GM21390 (cell line): ENCODE results near the gene PKP2.

Experiments used
- ATAC-seq: cut with Tn5 transposase; IDR thresholded peaks from one replicate; pipeline ENCODE4 v1.9.1; 2021; ENCODE audit not compliant: unreplicated experiment

PKP2 gene

DNA sequence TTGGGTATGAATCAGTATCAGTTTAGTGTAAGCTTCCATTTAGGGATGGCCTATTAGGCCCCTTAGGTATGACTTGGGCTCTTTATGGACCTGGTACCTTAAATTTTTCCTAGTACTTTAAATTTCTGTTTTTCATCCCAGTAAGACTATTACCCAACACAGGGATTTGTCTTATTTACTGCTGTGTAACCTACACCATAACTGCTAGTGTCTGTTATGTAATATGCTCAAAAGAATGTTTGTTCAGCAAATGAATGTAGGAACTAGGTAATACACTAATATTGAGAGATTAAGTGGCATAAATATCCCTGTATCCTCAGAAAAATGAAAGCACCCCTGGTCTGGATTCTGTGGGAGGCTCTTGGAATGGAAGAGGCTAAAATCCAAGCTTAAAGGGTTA lies 77.2 kb downstream of the PKP2 start:
- ATAC-seq: no peak

DNA sequence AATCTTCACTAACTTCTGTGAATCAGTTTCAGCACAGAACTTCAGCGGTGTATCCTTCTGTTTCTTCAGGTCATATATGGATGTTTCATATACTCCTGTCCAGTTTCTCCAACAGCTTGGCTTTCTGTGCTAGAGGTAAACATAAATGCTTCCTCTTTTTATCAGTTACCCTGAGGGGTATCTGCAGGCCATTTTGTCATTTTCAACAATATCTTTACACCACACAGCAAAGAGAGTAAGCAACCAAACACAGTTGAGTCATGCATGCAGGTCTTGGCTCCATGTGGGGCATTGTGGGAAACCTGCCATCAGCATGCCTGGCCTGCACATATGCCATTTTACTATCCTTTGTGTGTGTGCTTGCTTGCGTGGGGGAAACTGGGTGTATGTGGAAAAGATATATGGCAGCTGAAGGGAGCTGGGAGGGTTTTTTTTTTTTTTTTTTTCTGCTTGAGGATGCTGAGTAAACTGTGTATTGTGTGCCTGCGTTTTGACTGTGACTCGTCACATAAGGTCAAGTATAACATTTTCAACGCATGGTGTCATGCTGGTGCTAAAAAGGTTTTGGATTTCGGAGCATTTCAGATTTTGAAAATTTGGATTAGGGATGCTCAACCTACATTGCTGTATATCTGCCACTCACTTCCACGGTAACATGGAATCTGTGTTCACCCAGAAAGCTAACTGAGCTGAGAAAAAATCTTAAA lies 84.7 kb downstream of the PKP2 start:
- ATAC-seq: no peak

DNA sequence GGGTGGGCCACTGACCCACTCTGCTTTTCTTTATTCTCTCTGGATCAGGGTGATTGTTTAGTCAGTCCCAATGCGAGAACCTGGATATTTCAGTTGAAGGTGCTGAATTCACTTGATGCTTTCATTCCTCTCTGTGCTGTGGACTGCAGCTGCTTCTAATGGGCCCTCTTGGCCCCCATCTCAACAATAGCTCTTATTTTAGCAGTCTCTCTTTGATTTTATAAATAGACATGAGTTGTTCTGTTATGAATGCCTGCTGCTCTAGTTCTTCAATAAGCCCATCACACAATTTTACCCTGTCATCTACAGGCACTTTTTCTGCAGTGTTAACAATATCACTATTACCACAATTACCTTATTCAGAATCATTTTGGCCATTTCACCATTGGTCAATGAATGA lies 86.7 kb downstream of the PKP2 start:
- ATAC-seq: no peak

DNA sequence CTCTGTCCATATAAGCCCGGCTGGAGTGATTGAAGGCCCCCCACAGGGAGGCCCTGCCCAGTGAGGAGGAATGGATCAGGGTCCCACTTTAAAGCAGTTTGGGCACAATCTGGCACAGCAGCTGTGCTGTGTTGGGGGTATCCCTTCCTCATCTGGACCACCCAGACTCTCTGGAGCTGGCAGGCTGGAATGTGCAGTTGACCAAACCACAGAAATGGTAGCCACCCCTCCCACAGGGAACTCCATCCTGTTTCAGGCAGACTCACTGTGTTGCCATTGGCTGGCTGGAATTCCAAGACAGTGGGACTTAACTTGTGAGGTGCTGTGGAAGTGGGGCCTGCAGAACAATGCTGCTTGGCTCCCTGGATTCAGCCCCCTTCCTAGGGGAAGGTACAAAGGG lies 87.4 kb downstream of the PKP2 start:
- ATAC-seq: no peak

DNA sequence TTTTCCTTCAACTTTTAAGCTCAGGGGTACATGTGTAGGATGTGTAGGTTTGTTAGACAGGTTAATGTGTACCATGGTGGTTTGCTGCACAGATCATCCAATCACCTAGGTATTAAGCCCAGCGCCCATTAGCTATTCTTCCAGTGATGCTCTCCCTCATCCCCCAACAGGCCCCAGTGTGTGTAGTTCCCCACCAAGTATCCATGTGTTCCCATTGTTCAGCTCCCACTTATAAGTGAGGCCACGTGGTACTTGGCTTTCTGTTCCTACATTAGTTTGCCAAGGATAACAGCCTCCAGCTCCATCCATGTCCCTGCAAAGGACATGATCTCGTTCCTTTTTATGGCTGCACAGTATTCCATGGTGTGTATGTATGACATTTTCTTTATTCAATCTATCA lies 92.3 kb downstream of the PKP2 start:
- no peak for ATAC-seq

DNA sequence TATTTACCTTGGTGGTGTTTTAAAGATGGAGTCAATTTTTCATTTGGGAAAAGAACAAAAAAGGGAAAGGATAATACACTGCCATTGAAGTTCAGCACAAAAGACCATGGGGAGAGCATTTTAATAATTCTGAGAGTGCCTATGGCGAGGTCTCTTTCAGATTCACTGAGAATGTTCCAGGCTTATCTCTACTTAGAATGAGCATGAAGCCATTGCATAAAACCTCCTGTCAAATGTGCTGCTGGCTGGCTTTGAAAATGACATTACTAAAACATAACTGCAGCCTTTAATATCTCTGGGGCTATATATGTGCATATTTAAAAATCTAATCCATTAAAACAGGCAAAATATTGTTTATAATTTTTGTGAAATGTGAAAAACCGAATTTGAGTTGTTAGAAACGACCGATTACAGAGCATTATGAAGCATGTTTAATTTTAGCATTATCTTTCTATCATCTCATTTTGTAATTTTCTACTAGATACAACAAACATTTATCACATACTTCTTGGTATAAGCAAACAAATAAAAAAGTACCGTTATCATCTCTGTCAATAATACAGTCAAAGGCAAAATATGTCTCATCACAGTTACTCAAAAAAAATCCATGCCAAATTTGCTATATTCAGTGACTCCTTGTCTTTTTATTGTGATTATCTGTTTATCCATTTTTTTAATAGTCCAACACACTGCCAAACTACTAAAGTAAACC lies 95.2 kb downstream of the PKP2 start:
- no peak for ATAC-seq

DNA sequence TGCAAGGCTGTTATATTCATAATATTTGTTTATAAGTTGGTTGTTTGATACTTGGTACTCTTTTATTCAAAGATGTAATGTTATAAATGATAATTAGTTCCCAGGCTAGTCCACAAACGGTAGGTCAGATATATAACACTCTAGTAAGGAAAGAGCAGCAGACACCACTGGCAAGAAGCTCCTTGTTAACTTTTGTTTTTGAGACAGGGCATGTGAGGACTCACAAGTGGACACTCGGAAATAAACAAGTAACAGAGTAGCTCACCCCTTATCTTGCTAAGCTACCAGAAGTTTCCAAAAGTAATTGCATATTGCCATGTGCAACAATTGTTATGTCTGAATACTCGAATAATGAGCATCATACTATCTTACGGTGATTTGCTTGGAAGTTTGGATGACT lies 102.3 kb downstream of the PKP2 start:
- no peak for ATAC-seq

DNA sequence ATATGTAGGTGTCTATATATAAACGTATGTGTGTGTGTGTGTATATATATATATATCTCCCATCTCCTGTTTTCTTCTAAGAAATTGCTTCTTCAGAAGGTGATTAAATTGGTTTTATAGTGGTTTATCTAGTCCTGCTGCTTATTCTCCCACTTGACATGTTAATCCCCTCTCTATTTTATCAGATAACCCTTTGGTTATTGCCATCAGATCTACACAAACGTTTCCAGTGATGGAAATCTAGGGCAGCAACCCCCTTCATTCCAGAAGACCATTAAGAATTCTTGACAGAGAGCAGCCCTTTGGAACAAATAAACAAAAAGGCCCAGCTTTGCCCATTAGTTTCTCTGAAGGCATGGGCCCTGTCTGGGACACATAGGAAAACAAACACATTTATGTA lies 106.7 kb downstream of the PKP2 start:
- ATAC-seq: no peak

DNA sequence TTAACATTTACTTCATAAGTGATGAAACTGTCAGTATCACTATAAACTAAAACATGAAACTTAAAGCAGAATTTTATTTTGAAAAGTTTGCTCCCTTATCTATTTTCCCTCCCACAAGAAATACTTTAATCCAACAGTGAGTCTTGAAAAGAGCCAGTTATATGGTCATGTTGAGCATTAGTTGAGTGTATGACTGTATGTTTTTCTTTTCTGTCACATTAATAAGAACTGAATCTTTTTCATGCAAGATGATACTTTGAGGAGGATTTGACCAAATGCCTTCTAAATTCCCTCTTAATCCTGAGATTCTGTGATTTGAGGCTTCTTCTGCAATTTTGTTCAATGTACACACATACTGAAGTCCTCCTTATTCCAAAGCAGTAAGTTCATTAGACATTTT lies 107.1 kb downstream of the PKP2 start:
- no peak for ATAC-seq

DNA sequence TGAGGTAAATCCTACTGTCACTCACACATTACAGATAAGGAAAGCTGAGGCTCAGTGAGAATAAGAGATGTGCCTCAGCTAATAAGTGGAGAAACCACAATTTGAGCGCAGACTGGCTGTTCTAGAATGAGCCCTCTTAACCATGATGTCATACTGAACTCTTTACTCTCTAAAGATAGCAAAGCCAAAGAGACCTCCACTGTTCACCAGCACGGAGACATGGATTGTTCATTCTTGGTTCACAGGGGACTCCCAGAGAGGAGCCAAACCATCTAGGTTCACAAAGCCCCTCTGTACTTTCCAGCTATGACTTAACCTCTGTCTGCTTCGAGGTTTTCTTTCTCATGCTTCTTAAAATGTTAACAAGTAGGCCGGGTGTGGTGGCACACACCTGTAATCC lies 108.2 kb downstream of the PKP2 start:
- no peak for ATAC-seq

DNA sequence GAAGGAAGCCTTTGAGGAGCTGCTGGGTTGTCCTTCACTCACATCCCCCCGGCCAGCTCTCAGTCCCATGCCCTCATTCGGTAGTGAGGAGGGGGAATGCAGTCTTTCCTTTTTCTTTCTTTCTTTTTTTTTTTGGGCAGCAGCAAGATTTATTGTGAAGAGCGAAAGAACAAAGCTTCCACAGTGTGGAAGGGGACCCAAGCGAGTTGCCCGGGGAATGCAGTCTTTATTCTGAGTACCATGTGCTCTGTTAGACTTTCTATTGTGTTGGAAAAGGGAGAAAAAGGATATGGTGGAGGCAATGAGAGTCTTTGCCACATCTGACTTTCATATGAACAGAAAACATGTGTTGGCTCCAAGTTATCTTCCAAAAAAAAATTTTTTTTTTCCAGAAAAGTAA lies 111.0 kb downstream of the PKP2 start:
- no peak for ATAC-seq

DNA sequence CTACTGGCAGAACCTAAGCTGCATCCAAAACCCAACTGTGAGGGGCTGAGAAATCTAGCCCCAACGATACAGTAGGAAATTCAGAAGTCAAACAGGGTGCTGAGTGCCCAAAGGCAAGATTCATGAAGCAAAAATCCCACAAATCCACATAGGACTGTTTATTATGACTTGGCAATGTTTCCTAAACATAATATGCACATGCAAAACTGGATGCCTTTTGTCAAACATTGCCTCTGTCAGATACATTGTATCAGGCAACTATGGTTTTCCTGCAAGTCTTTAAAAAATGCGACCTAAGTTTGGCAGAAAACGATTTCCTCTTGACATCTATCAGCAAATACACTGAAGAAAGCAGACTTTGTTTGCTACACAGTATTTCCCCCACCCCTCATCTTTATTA lies 113.5 kb downstream of the PKP2 start:
- no peak for ATAC-seq

DNA sequence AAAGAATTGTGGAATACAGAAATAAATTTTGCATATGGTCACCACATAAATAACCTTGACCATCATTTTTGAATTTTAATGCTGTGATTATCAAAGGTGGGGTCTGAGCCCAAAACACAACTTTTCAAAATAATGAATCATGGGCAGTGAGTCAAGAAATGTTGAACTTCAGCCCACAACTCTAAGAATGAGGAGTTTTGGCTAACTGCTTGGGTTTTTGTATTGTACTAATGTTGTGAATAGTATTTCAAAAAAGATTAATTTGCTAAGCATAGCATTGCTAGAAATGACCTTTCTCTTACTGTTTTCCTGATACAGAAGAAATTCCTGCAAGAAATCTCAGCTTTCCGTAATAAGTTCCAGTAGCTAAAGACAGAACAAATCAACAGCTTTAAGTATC lies 116.5 kb downstream of the PKP2 start:
- no peak for ATAC-seq

DNA sequence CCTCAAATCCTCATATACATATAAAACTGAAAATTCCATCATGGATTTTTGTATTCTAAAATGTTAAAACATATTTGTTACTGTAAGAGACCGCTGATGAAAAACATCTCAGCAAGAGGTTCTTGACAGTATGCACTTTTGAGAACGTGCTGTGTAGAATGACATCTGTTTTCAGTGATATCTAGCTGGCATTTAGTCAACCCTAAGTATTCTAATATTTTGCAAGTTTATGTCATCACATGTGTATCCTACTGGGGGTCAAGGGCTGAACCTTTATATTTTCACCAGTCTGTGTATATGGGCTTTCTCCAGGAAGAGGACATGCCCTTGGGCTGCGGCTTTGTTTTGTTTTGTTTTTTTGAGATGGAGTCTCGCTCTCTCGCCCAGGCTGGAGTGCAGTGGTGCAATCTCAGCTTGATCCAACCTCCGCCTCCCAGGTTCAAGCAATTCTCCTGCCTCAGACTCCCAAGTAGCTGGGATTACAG lies 118.8 kb downstream of the PKP2 start:
- no peak for ATAC-seq

DNA sequence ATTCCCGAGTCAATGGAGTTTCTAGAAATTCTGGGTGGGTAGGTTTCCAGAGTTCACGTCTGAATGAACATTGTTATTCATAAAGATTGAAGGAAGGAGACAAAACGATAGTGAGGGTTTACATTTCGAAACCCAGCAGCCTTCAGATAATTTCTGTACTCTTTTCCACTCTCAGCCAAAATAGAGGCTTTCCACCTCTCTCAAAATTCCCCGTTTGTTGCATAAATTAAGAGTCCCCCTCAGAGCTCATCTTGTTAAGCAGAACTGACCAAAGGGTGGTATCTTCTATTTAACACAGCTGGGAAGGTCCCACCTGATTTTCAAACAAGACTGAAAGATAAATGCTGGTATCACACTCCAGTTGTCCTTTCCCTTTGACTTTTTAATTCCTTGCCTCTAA lies 119.4 kb downstream of the PKP2 start:
- no peak for ATAC-seq

DNA sequence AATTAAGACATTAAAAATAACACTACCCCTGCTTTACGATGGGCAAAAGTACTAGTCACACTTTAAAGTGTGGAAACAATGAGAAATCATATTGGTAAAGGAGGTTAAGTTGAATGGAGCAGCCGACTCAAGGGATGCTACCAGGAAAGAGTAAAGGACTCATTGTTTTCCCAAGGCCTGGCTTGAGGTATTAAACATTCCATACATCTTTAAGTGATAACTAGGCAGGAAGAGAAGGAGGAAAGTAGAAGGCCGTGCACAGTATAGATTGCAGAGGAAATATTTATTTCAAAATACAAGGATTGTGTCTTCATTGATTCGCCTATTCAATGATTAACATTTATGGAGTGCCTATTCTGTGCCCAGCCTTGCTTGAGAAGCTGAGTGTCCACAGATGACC lies 120.3 kb downstream of the PKP2 start:
- ATAC-seq: no peak

DNA sequence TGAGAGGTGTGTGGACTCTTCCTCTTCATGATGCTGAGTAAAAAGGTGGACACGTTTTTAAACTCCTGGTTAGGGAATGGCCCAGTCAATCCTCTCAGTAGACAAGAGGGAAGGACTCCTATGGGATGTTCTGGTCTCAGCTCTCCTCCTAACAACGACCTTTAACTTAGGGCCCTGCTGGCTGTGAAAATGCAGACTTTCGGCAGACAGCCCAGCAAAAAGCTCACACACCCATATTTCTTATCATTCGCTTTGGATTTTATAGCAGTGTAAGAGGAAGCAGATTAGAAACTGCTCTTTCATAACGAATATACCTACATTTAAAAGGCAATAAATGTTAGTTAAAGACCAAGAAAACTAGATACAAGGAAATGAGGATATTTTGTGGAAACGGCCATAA lies 122.9 kb downstream of the PKP2 start:
- ATAC-seq: no peak

DNA sequence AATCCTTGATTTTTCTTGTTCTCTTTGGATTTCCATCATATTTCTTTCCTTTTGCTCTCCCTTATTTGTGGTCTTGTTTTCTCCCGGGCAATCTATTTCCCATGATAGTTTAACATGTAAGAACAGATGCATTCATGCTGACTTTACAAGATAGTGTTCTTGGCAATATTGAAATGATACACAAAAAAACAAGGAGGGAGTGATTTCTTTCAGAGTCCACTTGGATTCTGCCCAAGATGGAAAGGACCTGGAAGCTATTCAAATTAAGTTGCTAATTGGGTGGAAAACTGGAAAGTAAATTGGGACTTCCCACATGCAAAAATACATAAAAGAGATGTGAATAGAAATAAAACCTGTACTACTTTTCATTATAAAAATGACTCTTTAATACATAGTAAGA lies 126.4 kb downstream of the PKP2 start:
- no peak for ATAC-seq

DNA sequence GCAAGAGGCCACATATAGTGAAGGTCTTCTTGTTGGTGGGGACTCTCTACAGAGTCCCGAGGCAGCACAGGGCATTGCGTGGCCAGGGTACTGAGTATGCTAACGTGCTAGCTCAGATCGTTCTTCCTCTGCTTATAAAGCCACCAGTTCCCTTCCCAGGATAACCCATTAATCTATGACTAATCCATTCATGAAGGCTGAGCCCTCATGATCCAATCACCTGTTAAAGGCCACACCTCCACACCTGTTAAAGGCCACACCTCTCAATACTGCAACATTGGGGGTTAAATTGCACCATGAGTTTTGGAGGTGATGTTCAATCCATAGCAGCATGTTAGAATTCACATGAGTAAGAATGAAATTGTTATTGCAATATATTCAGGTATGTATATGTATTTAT lies 128.1 kb downstream of the PKP2 start:
- ATAC-seq: no peak

DNA sequence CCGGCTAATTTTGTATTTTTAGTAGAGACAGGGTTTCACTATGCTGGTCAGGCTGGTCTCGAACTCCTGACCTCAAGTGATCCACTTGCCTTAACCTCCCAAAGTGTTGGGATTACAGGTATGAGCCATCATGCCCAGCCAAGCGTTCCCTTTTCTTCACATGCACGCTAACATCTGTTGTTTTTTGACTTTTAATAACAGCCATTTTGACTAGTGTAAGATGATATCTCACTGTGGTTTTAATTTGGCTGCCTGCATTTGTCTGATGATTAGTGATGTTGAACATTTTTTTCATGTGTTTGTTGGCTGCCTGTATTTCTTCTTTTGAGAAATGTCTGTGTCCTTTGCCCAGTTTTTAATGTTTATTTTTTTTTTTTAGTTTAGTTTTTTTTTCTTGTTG lies 130.7 kb downstream of the PKP2 start:
- no peak for ATAC-seq

DNA sequence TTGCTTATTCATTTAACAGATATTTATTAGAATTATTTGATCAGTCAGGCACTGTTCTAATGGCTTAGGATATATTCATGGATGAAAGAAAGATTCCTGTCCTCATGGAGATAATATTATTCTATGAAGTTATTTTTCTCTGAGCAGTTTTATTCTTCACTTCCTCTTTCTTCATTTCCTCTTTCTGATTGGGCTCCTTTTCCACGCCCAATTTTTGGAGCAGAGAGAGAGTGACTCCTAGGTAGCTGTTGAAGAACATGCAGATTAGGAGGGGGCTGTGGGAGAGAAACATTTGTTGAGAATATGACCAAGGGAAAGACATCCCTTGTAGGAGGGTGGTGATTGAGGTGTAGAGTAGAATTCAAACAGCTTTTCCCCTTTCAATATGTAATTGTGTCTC lies 134.9 kb downstream of the PKP2 start:
- ATAC-seq: no peak

DNA sequence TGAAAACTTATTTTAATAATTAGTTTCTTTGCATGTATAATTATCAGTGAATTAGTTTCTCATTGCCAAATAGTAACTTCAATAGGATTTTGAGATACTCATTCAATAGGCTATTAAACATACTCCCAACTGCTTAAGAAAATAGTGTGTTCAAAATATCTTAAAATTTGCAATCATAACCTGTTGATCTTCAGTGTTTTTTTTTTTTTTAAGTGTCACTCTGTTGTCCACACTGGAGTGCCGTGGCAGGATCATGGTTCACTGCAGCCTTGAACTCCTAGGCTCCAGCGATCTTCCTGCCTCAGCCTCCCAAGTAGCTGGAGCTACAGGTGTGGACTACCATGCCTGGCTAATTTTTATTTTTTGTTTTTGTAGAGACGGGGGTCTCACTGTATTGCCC lies 139.4 kb downstream of the PKP2 start:
- ATAC-seq: no peak
